GM23248 (cell line): ENCODE measurements around the gene OR2V2. TPM values are rescaled to one million over a fixed set of nuclear protein-coding genes. Genes with fewer than 3 reads are reported as not detected.

Experiments used
- DNase-seq: peaks from one replicate; pipeline ENCODE4 v3.0.0-alpha.2; 2015
- H2AFZ ChIP-seq: fragments of 200-600 bp; sonication (generic); 2 replicates; pipeline ENCODE4 v1.6.1; 2016; ENCODE audit warnings: antibody characterized with exemption
- H3F3A ChIP-seq: fragments of 200-600 bp; sonication (generic); 2 replicates; pipeline ENCODE4 v1.6.1; 2016; ENCODE audit warnings: mild to moderate bottlenecking, antibody characterized with exemption, mixed run types; ENCODE audit not compliant: insufficient read depth
- H3K27ac ChIP-seq: fragments of 200-600 bp; sonication (generic); 2 replicates; pipeline ENCODE4 v1.5.1; 2016; ENCODE audit warnings: mild to moderate bottlenecking
- H3K27me3 ChIP-seq: fragments of 200-600 bp; sonication (generic); replicated peaks from 2 replicates; pipeline ENCODE4 v1.6.1; 2016; ENCODE audit warnings: mild to moderate bottlenecking; ENCODE audit not compliant: insufficient read depth
- H3K36me3 ChIP-seq: fragments of 200-600 bp; sonication (generic); 2 replicates; pipeline ENCODE4 v1.6.1; 2016; ENCODE audit warnings: low read depth, mild to moderate bottlenecking
- H3K4me1 ChIP-seq: fragments of 200-600 bp; sonication (generic); 2 replicates; pipeline ENCODE4 v1.6.1; 2016; ENCODE audit warnings: mild to moderate bottlenecking; ENCODE audit not compliant: insufficient read depth
- H3K4me2 ChIP-seq: fragments of 200-600 bp; sonication (generic); one replicate; pipeline ENCODE4 v1.6.1; 2016; ENCODE audit warnings: mild to moderate bottlenecking; ENCODE audit not compliant: unreplicated experiment
- H3K4me3 ChIP-seq: fragments of 200-600 bp; sonication (generic); 2 replicates; pipeline ENCODE4 v1.5.1; 2016; ENCODE audit warnings: mild to moderate bottlenecking
- H3K79me2 ChIP-seq: fragments of 200-600 bp; sonication (generic); 2 replicates; pipeline ENCODE4 v1.6.1; 2016; ENCODE audit warnings: mild to moderate bottlenecking; ENCODE audit not compliant: insufficient read depth
- H3K9ac ChIP-seq: fragments of 200-600 bp; sonication (generic); 2 replicates; pipeline ENCODE4 v1.6.1; 2016; ENCODE audit warnings: mild to moderate bottlenecking
- H3K9me2 ChIP-seq: fragments of 200-600 bp; sonication (generic); 2 replicates; pipeline ENCODE4 v1.6.1; 2016; ENCODE audit warnings: mixed run types, mild to moderate bottlenecking, moderate library complexity; ENCODE audit not compliant: insufficient read depth
- H3K9me3 ChIP-seq: fragments of 200-600 bp; sonication (generic); one replicate; pipeline ENCODE4 v1.6.1; 2017; ENCODE audit warnings: low read depth
- H4K20me1 ChIP-seq: fragments of 200-600 bp; sonication (generic); 2 replicates; pipeline ENCODE4 v1.6.0; 2016; ENCODE audit not compliant: insufficient read depth
- EZH2 ChIP-seq: fragments of 200-600 bp; sonication (generic); IDR thresholded peaks from 2 replicates; pipeline ENCODE4 v1.6.1; 2018; ENCODE audit warnings: antibody characterized with exemption, mild to moderate bottlenecking; ENCODE audit not compliant: insufficient read depth, poor library complexity, severe bottlenecking
- EZH2phosphoT487 ChIP-seq: fragments of 200-600 bp; sonication (generic); IDR thresholded peaks from 2 replicates; pipeline ENCODE4 v1.6.1; 2018; ENCODE audit warnings: antibody characterized with exemption, moderate library complexity, mild to moderate bottlenecking, low read depth; ENCODE audit not compliant: insufficient read depth
- WGBS, 2 experiments: methylation state at CpG; one replicate each; pipeline ENCODE4 v1.1.6; 2015 to 2017; ENCODE audit warnings: low lambda C conversion rate in 2 of 2, low coverage in 1 of 2; ENCODE audit errors: missing lambda C conversion rate in 2 of 2; 5-methylcytosine and 5-hydroxymethylcytosine counted together
- in situ Hi-C: fragments of 300-500 bp; cut with MboI; formaldehyde crosslinking; loops from 2 replicates; pipeline ENCODE4 v1.15.0; 2020
- polyA plus RNA-seq: library from polyadenylated mRNA; unstranded; fragments of >200 nt; fragmentation: Nextera tagmentation; extraction: Ambion mirVana; gene quantifications from 2 replicates; pipeline ENCODE4 v1.2.1, GENCODE V29; 2016
- total RNA-seq: library from RNA; depleted of rRNA; stranded (reverse); fragments of >200 nt; shearing (Covaris generic); gene quantifications from 2 replicates; pipeline ENCODE4 v1.2.3, GENCODE V29; 2014; rRNA removed

The OR2V2 gene
- total and polyA plus RNA-seq, 2 experiments from 2014 or later = not detected

DNA sequence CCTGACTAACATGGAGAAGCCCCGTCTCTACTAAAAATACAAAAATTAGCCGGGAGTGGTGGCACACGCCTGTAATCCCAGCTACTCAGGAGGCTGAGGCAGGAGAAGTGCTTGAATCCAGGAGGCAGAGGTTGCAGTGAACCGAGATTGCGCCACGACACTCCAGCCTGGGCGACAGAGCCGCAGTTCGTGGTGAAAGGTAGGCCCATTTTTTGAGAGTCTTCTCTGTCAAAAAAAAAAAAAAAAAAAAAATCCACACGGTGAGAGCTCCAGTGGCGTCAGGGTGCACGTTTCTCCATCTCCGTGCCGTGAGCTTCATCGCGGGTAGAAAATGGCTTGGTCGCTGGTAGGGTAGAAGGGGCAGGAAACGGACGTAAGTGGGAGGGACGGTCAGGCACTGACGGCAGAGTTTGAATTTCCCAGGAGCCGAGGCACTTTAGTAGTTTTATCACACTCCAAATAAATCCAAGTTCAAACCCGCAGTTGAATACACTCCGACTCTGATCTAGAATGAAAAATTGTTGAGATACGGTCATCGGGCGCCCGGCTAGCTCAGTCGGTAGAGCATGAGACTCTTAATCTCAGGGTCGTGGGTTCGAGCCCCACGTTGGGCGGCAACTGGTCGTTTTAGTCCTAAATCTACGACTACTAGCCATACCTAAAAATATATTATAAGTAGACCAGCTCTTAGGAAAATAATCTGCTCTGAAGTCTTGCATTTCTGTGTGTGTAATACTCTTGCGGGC, 60.0 kb downstream of the OR2V2 start:
- H3K9me2 ChIP-seq = no peaks in the 10 kb centered on the region
- H4K20me1 ChIP-seq = no peaks in the 10 kb centered on the region
- H3K4me3 ChIP-seq = peak overlapping the region; percentile 77
- TF ChIP-seq EZH2phosphoT487 (no peak), EZH2 (no peak)
- H3K79me2 ChIP-seq = no peaks in the 10 kb centered on the region
- no peaks in the 10 kb centered on the region for H3K36me3 ChIP-seq
- peaks cover 22% of the 10 kb centered on the region for H3F3A ChIP-seq
- WGBS, 2 experiments = 1% methylated on average over 36 of the region's 36 CpGs
- peak overlapping the region; percentile 82 for H3K9ac ChIP-seq
- H3K27me3 ChIP-seq = no peaks in the 10 kb centered on the region
- in situ Hi-C loops = no loop called here
- no peaks in the 10 kb centered on the region for H3K9me3 ChIP-seq
- H3K27ac ChIP-seq = peak overlapping the region; percentile 85
- peak; percentile 91 for DNase-seq
- peak overlapping the region; percentile 79 for H2AFZ ChIP-seq
- H3K4me1 ChIP-seq = no peaks in the 10 kb centered on the region
- peak overlapping the region; percentile 76 for H3K4me2 ChIP-seq

DNA sequence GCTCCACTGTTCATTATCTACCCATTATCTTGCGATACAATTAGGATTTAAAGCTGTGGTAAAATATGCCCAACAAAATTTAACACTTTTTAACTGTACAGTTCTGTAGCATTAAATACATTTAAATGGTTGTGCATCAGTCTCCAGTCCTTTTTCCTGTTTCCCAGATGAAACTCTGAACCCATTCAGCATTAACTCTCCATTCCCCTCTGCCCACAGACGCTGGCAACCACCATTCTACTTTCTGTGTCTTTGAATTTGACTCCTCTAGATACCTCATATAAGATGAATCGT, 60.5 kb downstream of the OR2V2 start:
- no peak overlapping the region for H3K4me2 ChIP-seq
- peaks cover 22% of the 10 kb centered on the region for H3F3A ChIP-seq
- no peaks in the 10 kb centered on the region for H3K36me3 ChIP-seq
- no peaks in the 10 kb centered on the region for H3K9me2 ChIP-seq
- H4K20me1 ChIP-seq = no peaks in the 10 kb centered on the region
- 27 to 32% methylated on average over 3 of the region's 3 CpGs for WGBS, 2 experiments
- no peaks in the 10 kb centered on the region for H3K27me3 ChIP-seq
- no peak overlapping the region for H2AFZ ChIP-seq
- peak overlapping the region; percentile 77; the same call in 1 of the 2 replicates for H3K4me3 ChIP-seq
- H3K4me1 ChIP-seq = no peaks in the 10 kb centered on the region
- no peak for DNase-seq
- H3K9ac ChIP-seq = no peak overlapping the region; the same call in 1 of the 2 replicates
- no peaks in the 10 kb centered on the region for H3K9me3 ChIP-seq
- peak overlapping the region; percentile 85 for H3K27ac ChIP-seq
- in situ Hi-C loops = no loop called here
- no peaks in the 10 kb centered on the region for H3K79me2 ChIP-seq
- TF ChIP-seq EZH2phosphoT487 = no peak
- no peak for TF ChIP-seq EZH2

Other genes starting within 250 kb of the OR2V2 start
- gene BTNL8, start 248.4 kb upstream of the OR2V2 start, total RNA-seq = not detected in 2 replicates
- gene BTNL8, start 248.4 kb upstream of the OR2V2 start, polyA plus RNA-seq = not detected in 2 replicates
- gene BTNL3, start 158.7 kb upstream of the OR2V2 start, total RNA-seq = not detected in 2 replicates
- not detected in 2 replicates for gene BTNL3, start 158.7 kb upstream of the OR2V2 start, polyA plus RNA-seq
- not detected in 2 replicates for gene BTNL9, start 107.3 kb upstream of the OR2V2 start, total RNA-seq
- not detected in 2 replicates for gene BTNL9, start 107.3 kb upstream of the OR2V2 start, polyA plus RNA-seq
- gene OR2V1, start 16.4 kb upstream of the OR2V2 start, total RNA-seq = not detected in 2 replicates
- not detected in 2 replicates for gene OR2V1, start 16.4 kb upstream of the OR2V2 start, polyA plus RNA-seq
- 1.4 and 6.8 TPM in 2 replicates for gene TRIM7, start 57.6 kb downstream of the OR2V2 start, total RNA-seq
- gene TRIM7, start 57.6 kb downstream of the OR2V2 start, polyA plus RNA-seq = 2.5 and 3.1 TPM in 2 replicates
- gene TRIM41, start 75.7 kb downstream of the OR2V2 start, total RNA-seq = 17.5 and 18.6 TPM in 2 replicates
- gene TRIM41, start 75.7 kb downstream of the OR2V2 start, polyA plus RNA-seq = 3.8 and 4.3 TPM in 2 replicates
- gene RACK1, start 96.3 kb downstream of the OR2V2 start, total RNA-seq = 2,598 and 3,224 TPM in 2 replicates
- gene RACK1, start 96.3 kb downstream of the OR2V2 start, polyA plus RNA-seq = 837 and 864 TPM in 2 replicates
- 6.6 and 7.8 TPM in 2 replicates for gene TRIM52, start 113.6 kb downstream of the OR2V2 start, total RNA-seq
- 4.1 and 5.3 TPM in 2 replicates for gene TRIM52, start 113.6 kb downstream of the OR2V2 start, polyA plus RNA-seq
- gene OR4F3, start 219.7 kb downstream of the OR2V2 start, total RNA-seq = not detected in 2 replicates
- gene OR4F3, start 219.7 kb downstream of the OR2V2 start, polyA plus RNA-seq = not detected in 2 replicates